H1 (cell line): ENCODE measurements around the gene ASCC1. TPM values are rescaled to one million over a fixed set of nuclear protein-coding genes. Genes with fewer than 3 reads are reported as not detected.

Source experiments
- BCL11A ChIP-seq, 2 experiments: IDR thresholded peaks; one replicate each; pipeline ENCODE4 v1.6.1; 2011; ENCODE audit warnings: low read depth in 2 of 2, low read length in 2 of 2, mild to moderate bottlenecking in 2 of 2
- CHD7 ChIP-seq: fragments of 300-600 bp; sonication (generic); IDR thresholded peaks from 2 replicates; pipeline ENCODE4 v1.7.1; 2012; ENCODE audit warnings: low read length, moderate library complexity, mild to moderate bottlenecking, inconsistent platforms; ENCODE audit not compliant: insufficient replicate concordance
- CTCF ChIP-seq, 3 experiments: IDR thresholded peaks; 1 replicate in 2 of 3; 2 replicates in 1 of 3; pipeline versions ENCODE4 v1.5.1 to v1.6.1; 2011; ENCODE audit warnings: low read length in 3 of 3, mild to moderate bottlenecking in 3 of 3, inconsistent platforms in 2 of 3, low read depth in 1 of 3, moderate library complexity in 1 of 3; ENCODE audit not compliant: insufficient read depth in 1 of 3; ENCODE audit errors: control extremely low read depth in 1 of 3
- JUND ChIP-seq: IDR thresholded peaks from 2 replicates; pipeline ENCODE4 v1.6.1; 2011; ENCODE audit warnings: mild to moderate bottlenecking, improper control_type of control experiment, low read length
- KDM5A ChIP-seq: fragments of 200-600 bp; IDR thresholded peaks from 2 replicates; pipeline ENCODE4 v1.7.1; 2012; ENCODE audit warnings: mild to moderate bottlenecking, low read length, inconsistent platforms, mixed read lengths
- POLR2A ChIP-seq, 2 experiments: IDR thresholded peaks; 1 replicate in 1 of 2; 2 replicates in 1 of 2; pipeline ENCODE4 v1.6.1; 2011; ENCODE audit warnings: low read depth in 2 of 2, low read length in 2 of 2, mild to moderate bottlenecking in 2 of 2; ENCODE audit errors: control extremely low read depth in 1 of 2
- SIRT6 ChIP-seq: IDR thresholded peaks from one replicate; pipeline ENCODE4 v1.7.1; 2012; ENCODE audit warnings: low read length, inconsistent platforms
- SP2 ChIP-seq: IDR thresholded peaks from 2 replicates; pipeline ENCODE4 v1.6.1; 2012; ENCODE audit warnings: mild to moderate bottlenecking, low read length, inconsistent platforms
- polyA plus RNA-seq, 7 experiments: library from polyadenylated mRNA; depleted of rRNA in 3 of 7; stranded (reverse) in 5 of 7; unstranded in 2 of 7; fragments of >200 nt in 5 of 7; fragments of 200-250 nt in 2 of 7; gene quantifications; 1 replicate in 5 of 7; 2 replicates in 1 of 7; 4 replicates in 1 of 7; pipeline versions ENCODE4 v1.2.1 to v1.2.3, GENCODE V29; 2011 to 2013; ENCODE audit warnings: missing spikeins in 2 of 7, mixed read lengths in 2 of 7
- total RNA-seq: library from RNA; stranded (reverse); fragmentation: NEBNext Ultra II Directional; extraction: Animal tissue kit (Norgen Biotek cat#: 25700); gene quantifications from 2 replicates; pipeline ENCODE4 v1.2.1, GENCODE V29; 2021

The ASCC1 gene
- total and polyA plus RNA-seq, 2 of the 8 experiments (the other 6 are each of a cell fraction or from before 2014, with no cell fraction given): 25.6 to 35.8 TPM

- TF ChIP-seq CHD7: no peak
- TF ChIP-seq CTCF (IDR thresholded peaks at IDR 0.05; ENCODE audit: control extremely low read depth in 1 of 3, insufficient read depth in 1 of 3, low read depth in 1 of 3, low read length in 3 of 3): no peak
- no peak for TF ChIP-seq JUND
- no peak for TF ChIP-seq SIRT6
- no peak for TF ChIP-seq BCL11A (IDR thresholded peaks at IDR 0.05; ENCODE audit: low read depth in 2 of 2, low read length in 2 of 2)
- TF ChIP-seq SP2: no peak
- no peak for TF ChIP-seq KDM5A
- TF ChIP-seq POLR2A (IDR thresholded peaks at IDR 0.05; ENCODE audit: control extremely low read depth in 1 of 2, low read depth in 2 of 2, low read length in 2 of 2): no peak
- TF ChIP-seq, all 59 proteins: peak for 0
Measured at GRCh38 chr10:72050873-72051272, 165.2 kb downstream of the ASCC1 start (continued).
